ENCODE measurements around the gene SRGAP2C. TPM values are rescaled to one million over a fixed set of nuclear protein-coding genes. Genes with fewer than 3 reads are reported as not detected.
"Not testable (repeated sequence)": the region's sequence is repeated elsewhere in the genome, so short reads cannot be mapped to it uniquely, and the experiment has no call there.

Gene SRGAP2C
- total RNA-seq, 2 experiments from 2014 or later: 32.3 to 33.6 TPM

DNA sequence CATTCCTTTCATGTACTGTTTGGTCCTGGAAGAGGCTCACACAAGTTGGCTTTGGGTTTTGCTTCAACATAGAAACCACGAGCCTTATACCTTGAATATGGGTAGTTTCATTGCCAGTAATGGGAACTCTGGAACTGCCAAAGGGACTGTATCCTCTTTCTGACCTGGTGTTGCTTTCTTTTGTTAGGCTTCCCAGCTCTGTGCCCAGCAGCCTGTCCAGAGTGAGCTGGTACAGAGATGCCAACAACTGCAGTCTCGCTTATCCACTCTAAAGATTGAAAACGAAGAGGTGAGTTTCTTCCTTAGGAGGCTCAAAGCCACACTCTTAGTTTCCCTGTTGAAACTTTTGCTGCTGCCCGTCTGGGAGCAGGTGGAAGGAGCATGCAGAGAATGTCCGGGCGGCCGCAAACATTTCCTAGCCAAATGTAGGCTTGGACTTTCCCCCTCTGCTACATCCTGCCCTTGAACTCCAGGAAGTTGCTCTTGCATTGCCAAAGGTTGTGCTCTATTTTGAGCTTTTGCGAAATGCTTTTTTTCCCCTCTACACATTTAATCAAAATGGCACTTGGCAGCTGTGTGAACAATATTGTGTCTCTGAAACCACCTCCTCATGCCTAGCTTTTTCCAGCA lies 201.7 kb downstream of the SRGAP2C start:
- H3K27me3 Mint-ChIP-seq; POLR2A ChIA-PET; H3K4me3 Mint-ChIP-seq; DNase-seq; CTCF ChIA-PET; H3K27ac Mint-ChIP-seq; H3K9me3 Mint-ChIP-seq; H3K4me1 Mint-ChIP-seq; H3K36me3 Mint-ChIP-seq (ENCODE audit: low read depth): not testable (repeated sequence)

GRCh38 chr1:121389895-121390560 lies 205.3 kb downstream of the SRGAP2C start:
- H3K9me3 Mint-ChIP-seq; H3K27ac Mint-ChIP-seq; POLR2A ChIA-PET; H3K4me1 Mint-ChIP-seq; CTCF ChIA-PET; H3K27me3 Mint-ChIP-seq; H3K4me3 Mint-ChIP-seq; DNase-seq; H3K36me3 Mint-ChIP-seq (ENCODE audit: low read depth): not testable (repeated sequence)

DNA sequence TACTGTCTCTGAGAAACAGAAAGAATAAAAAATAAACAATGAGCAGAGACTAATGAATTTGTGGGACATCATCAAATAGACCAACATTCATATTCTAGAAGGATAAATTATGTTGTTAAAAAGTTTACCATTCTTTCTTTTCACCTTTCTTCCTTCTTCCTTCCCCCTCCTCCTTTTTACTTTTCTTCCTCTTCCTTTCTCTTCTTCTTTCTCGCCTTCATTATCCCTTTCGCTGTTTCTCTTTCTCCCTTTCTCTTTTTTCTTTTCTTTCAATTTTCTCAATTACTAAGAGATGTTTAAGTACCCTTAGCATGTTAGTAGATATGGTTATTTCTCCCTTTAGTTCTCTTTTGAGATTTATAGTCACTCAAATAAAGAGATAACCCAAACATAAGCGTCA lies 207.4 kb downstream of the SRGAP2C start:
- H3K4me3 Mint-ChIP-seq; H3K27me3 Mint-ChIP-seq; DNase-seq; H3K36me3 Mint-ChIP-seq (ENCODE audit: low read depth); H3K27ac Mint-ChIP-seq; CTCF ChIA-PET; H3K9me3 Mint-ChIP-seq; POLR2A ChIA-PET; H3K4me1 Mint-ChIP-seq: not testable (repeated sequence)

GRCh38 chr1:121395718-121396201 lies 211.0 kb downstream of the SRGAP2C start:
- H3K27ac Mint-ChIP-seq, POLR2A ChIA-PET, CTCF ChIA-PET, H3K9me3 Mint-ChIP-seq, DNase-seq: not testable (repeated sequence)
- H3K4me1 Mint-ChIP-seq: peaks cover 12% of the 10 kb centered on the region
- H3K4me3 Mint-ChIP-seq: peak overlapping the region; percentile 57
- peaks cover 13% of the 10 kb centered on the region for H3K36me3 Mint-ChIP-seq (ENCODE audit: low read depth)
- peaks cover 16% of the 10 kb centered on the region for H3K27me3 Mint-ChIP-seq

DNA sequence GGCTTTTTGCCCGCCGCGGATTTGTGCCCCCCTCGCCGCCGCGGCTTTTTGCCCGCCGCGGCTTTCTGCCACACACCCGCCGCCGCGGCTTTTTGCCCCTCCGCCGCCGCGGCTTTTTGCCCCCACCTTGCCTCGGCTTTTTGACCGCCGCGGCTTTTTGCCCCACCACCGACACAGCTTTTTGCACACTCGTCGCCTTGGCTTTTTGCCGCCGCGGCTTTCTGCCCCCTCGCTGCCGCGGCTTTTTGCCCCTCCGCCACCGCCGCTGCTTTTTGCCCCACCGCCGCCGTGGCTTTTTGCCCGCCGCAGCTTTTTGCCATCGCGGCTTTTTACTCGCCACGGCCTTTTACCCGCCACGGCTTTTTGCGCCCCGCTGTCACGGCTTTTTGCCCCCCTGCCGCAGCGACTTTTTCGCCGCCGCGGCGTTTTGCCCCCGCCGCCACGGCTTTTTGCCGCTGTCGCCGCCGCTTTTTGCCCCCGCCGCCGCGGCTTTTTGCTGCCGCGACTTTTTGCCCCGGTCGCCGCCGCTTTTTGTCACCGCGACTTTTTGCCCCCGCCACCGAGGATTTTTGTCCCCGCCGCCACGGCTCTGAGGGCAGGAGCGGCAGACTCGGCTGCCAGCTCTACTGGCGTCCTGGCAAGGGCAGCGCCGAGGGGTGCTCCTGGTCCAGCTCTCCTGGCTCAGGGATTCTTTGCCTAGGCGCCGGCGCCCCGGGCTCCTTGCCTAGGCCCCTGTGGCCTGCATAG lies 211.7 kb downstream of the SRGAP2C start:
- Mint-ChIP-seq H3K4me1 (peaks cover 19% of the 10 kb centered on the region), H3K27ac (peak overlapping the region; percentile 58), H3K9me3 (peaks cover 16% of the 10 kb centered on the region), H3K36me3 (ENCODE audit: low read depth) (peaks cover 19% of the 10 kb centered on the region), H3K4me3 (peak overlapping the region; percentile 77), H3K27me3 (peaks cover 21% of the 10 kb centered on the region)
- POLR2A ChIA-PET, CTCF ChIA-PET: not testable (repeated sequence)
- peak; percentile 24 for DNase-seq

DNA sequence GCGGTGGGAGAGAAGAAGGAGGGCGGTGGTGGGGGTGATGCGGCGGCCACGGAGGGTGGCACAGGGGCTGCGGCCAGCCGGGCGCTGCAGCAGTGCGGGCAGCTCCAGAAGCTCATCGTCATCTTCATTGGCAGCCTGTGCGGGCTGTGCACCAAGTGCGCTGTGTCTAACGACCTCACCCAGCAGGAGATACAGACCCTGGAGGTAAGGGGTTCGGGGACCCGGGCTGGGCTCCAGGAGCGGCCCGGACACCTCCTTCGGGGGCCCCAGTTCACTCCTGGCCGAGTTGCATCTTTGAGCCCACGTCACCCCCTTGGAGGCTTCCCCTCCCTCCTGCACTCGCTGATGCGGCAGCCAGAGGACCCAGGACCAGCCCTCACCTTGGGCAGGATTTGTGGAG lies 212.3 kb downstream of the SRGAP2C start:
- H3K27ac Mint-ChIP-seq, POLR2A ChIA-PET, CTCF ChIA-PET, DNase-seq: not testable (repeated sequence)
- Mint-ChIP-seq H3K27me3 (peaks cover 21% of the 10 kb centered on the region), H3K4me3 (peak overlapping the region; percentile 77), H3K4me1 (peaks cover 21% of the 10 kb centered on the region), H3K36me3 (ENCODE audit: low read depth) (peaks cover 19% of the 10 kb centered on the region), H3K9me3 (peaks cover 16% of the 10 kb centered on the region)

- peaks cover 21% of the 10 kb centered on the region for H3K4me1 Mint-ChIP-seq
- POLR2A ChIA-PET, DNase-seq, H3K4me3 Mint-ChIP-seq, CTCF ChIA-PET, H3K27ac Mint-ChIP-seq: not testable (repeated sequence)
- peaks cover 19% of the 10 kb centered on the region for H3K36me3 Mint-ChIP-seq (ENCODE audit: low read depth)
- peaks cover 21% of the 10 kb centered on the region for H3K27me3 Mint-ChIP-seq
- peaks cover 18% of the 10 kb centered on the region for H3K9me3 Mint-ChIP-seq
Measured at GRCh38 chr1:121399193-121399592, 214.4 kb downstream of the SRGAP2C start.

- Mint-ChIP-seq H3K4me3 (peak overlapping the region; percentile 49), H3K4me1 (peaks cover 21% of the 10 kb centered on the region), H3K27me3 (peaks cover 21% of the 10 kb centered on the region), H3K36me3 (ENCODE audit: low read depth) (peaks cover 19% of the 10 kb centered on the region), H3K27ac (peak overlapping the region; percentile 44), H3K9me3 (peaks cover 18% of the 10 kb centered on the region)
- POLR2A ChIA-PET, DNase-seq, CTCF ChIA-PET: not testable (repeated sequence)
Measured at GRCh38 chr1:121400108-121400507, 215.3 kb downstream of the SRGAP2C start.

DNA sequence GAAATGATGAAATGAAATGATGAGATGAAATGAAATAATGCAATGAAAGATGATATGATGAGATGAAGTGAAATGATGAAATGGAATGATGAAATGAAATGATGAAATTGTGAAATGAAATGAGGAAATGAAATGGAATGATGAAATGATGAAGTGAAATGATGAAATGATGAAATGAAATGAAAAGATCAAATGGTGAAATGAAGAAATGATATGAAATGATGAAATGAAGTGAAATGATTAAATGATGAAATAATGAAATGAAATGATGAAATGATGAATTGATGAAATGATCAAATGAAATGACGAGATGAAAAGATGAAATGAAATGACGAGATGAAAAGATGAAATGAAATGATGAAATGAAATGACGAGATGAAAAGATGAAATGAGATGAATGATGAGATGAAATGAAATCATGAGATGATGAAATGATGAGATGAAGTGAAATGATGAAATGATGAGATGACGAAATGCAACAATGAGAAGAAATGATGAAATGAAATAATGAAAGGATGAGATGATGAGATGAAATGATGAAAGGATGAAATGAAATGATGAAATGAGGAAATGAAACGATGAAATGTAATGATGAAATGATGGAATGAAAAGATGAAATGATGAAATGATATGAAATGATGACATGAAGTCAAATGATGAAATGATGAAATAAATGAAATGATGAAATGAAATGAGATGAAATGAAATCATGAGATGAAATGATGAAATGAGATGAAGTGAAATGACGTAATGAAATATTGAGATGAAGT lies 216.0 kb downstream of the SRGAP2C start:
- peaks cover 19% of the 10 kb centered on the region for H3K27me3 Mint-ChIP-seq

DNA sequence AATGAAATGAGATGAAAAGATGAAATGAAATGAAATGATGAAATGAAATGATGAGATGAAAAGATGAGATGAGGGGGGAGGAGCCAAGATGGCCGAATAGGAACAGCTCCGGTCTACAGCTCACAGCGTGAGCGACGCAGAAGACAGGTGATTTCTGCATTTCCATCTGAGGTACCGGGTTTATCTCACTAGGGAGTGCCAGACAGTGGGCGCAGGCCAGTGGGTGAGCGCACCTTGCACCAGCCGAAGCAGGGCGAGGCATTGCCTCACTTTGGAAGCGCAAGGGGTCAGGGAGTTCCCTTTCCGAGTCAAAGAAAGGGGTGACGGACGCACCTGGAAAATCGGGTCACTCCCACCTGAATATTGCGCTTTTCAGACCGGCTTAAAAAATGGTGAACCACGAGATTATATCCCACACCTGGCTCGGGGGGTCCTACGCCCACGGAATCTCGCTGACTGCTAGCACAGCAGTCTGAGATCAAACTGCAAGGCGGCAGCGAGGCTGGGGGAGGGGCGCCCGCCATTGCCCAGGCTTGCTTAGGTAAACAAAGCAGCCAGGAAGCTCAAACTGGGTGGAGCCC lies 216.7 kb downstream of the SRGAP2C start:
- CTCF ChIA-PET, POLR2A ChIA-PET, DNase-seq: not testable (repeated sequence)
- Mint-ChIP-seq H3K4me1 (peaks cover 21% of the 10 kb centered on the region), H3K27me3 (peaks cover 18% of the 10 kb centered on the region), H3K27ac (peak overlapping the region; percentile 9), H3K36me3 (ENCODE audit: low read depth) (peaks cover 19% of the 10 kb centered on the region), H3K4me3 (peak overlapping the region; percentile 49), H3K9me3 (peaks cover 18% of the 10 kb centered on the region)

More for the DNA sequence above, 216.0 kb downstream of the SRGAP2C start:
- POLR2A ChIA-PET, CTCF ChIA-PET, DNase-seq: not testable (repeated sequence)
- Mint-ChIP-seq H3K4me3 (peak overlapping the region; percentile 49), H3K9me3 (peaks cover 18% of the 10 kb centered on the region), H3K27ac (peak overlapping the region; percentile 9), H3K36me3 (ENCODE audit: low read depth) (peaks cover 19% of the 10 kb centered on the region), H3K4me1 (peaks cover 21% of the 10 kb centered on the region)

- Mint-ChIP-seq H3K9me3 (peaks cover 18% of the 10 kb centered on the region), H3K36me3 (ENCODE audit: low read depth) (peaks cover 16% of the 10 kb centered on the region), H3K27me3 (peaks cover 15% of the 10 kb centered on the region), H3K4me1 (peaks cover 19% of the 10 kb centered on the region)
- H3K27ac Mint-ChIP-seq, H3K4me3 Mint-ChIP-seq, CTCF ChIA-PET, DNase-seq, POLR2A ChIA-PET: not testable (repeated sequence)
Measured at GRCh38 chr1:121403254-121403653, 218.5 kb downstream of the SRGAP2C start.

DNA sequence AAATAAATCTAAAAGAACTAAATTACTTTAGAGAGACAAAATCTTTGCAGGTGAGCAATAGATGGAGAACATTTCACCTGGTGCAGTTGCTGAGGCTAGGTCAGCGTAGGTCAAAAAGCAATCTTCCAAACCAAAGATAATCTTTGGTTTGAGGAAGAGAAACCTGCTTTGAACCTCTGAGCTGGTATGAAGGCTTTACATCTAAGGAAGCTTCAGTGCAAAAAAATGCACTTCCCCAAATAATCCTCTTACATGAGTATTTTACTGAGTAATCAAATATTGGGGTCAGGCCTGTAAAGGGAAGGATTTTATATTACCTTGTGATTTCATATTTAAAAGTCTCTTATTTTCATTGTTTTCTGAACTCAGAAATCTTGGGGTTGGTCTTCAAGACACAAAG lies 223.6 kb downstream of the SRGAP2C start:
- H3K4me3 Mint-ChIP-seq: no peak overlapping the region
- H3K36me3 Mint-ChIP-seq (ENCODE audit: low read depth): peaks cover 2% of the 10 kb centered on the region
- no peaks in the 10 kb centered on the region for H3K9me3 Mint-ChIP-seq
- no peak for DNase-seq
- H3K27ac Mint-ChIP-seq: no peak overlapping the region
- ChIA-PET CTCF (no interaction called here), POLR2A (no interaction called here)
- peaks cover 2% of the 10 kb centered on the region for H3K4me1 Mint-ChIP-seq
- no peaks in the 10 kb centered on the region for H3K27me3 Mint-ChIP-seq

DNA sequence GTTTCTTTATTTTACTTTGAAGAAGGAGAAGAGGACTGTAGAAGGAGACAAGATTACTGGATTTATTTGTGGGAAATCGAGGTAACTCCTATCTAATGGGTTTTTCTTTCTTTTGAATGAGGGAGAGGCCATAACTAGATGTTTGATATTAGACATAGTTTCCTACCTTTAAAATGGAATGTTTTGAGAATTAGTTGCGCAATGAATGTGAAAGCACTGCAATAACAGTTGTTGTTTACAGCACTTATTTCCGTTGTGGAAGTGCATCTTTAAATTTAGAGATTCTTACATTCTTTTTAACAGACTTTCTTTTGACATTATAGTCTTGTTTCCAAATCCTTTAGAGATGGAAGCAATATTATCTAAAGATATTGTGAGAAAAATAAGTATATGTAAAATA lies 229.0 kb downstream of the SRGAP2C start:
- no peak overlapping the region for H3K27ac Mint-ChIP-seq
- H3K4me1 Mint-ChIP-seq: peaks cover 13% of the 10 kb centered on the region
- DNase-seq: no peak
- no peak overlapping the region for H3K4me3 Mint-ChIP-seq
- no peaks in the 10 kb centered on the region for H3K27me3 Mint-ChIP-seq
- H3K9me3 Mint-ChIP-seq: no peaks in the 10 kb centered on the region
- ChIA-PET CTCF (no interaction called here), POLR2A (no interaction called here)
- peaks cover 2% of the 10 kb centered on the region for H3K36me3 Mint-ChIP-seq (ENCODE audit: low read depth)
